ENCODE data around the gene TRAPPC8.
"Not testable (repeated sequence)": the region's sequence is repeated elsewhere in the genome, so short reads cannot be mapped to it uniquely, and the experiment has no call there.

TRAPPC8 gene

DNA sequence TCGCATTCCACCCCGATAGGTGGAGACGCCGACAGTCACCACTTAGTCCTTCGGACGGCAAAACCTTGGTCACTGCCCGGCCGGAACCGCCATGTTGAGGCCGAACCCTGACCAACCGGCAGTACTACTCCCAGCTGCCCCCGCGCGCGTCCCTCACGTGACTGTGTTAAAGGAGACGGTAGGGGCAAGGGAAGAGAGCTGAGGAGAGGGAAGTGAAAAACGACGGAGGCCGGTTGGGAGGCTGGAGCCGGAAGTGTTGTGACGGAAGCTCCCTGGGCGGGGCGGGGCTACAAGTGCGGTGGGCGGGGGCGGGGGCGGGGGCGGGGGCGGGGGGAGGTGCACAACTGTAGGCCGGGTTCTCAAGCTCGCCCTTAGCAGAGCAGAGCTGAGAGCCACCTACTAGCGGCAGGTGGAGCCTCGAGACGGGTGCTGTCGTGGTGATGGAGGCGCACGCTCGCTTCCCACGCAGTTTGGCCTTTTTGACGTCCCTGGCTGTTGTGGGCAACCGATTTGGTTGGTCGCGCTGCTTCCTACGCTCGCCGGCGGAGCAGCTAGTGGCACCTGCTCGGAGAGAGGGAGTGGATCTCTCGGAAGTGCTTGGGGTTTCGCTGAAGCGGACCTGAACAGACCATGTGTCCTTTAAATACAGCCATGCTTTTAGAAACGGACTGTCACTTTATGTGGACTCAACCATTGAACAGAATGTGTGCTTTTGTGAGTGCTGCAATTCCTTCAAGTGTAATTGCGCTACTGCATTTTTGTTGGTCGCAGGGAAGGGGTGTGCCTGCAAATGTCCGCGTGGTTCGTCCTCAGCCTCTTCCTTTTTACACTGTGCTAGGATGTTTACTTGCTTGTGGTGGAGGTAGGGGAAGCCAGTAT is at the start of gene TRAPPC8:
Gene TRAPPC8, minus strand, starts transcription at position 130 of the 879 bp plus-strand sequence. CDS start 364 bp downstream, outside the sequence.
- DNase-seq (ENCODE audit: low read depth), result peak; percentile 81

DNA sequence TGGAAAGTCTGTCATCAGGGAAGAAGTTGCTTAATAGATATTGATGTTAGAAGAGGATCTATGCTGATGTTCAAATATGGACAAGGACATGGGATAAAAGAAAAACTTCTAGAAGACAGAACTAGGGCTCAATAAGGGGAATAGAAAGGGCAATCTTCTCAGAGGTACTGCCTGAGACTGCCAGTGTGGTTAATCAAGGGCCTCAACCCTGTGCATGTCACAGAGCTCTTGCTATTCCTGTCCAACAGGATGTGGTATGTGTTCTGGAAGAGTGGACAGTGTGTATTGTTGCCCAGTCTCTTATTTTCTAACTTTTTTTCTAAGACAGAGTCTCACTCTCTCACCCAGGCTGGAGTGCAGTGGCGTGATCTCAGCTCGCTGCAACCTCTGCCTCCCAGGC is 47.9 kb upstream of the TRAPPC8 start:
- DNase-seq (ENCODE audit: low read depth), result no peak

- DNase-seq (ENCODE audit: low read depth), result no peak
Measured at GRCh38 chr18:31983976-31984375, 41.0 kb upstream of the TRAPPC8 start.

DNA sequence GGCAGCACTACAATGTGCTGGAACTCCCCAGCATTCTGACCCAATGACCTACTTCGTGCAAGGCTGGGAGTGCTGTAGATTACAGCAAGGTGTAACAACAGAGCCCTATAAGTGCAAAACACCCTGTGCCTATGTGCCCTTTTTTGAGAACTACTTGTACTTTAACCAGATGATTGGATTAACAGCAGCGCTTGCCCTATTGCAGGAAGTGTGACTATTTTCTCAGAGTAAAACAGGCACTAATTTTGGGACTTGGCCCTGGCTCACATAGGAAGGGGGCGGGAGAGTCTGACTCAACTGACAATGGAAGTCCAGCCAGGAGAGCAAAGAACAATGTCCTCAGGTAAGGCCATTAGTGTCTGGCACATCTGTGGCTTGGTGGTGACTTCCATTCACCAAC is 40.1 kb upstream of the TRAPPC8 start:
- DNase-seq (ENCODE audit: low read depth), result no peak

DNA sequence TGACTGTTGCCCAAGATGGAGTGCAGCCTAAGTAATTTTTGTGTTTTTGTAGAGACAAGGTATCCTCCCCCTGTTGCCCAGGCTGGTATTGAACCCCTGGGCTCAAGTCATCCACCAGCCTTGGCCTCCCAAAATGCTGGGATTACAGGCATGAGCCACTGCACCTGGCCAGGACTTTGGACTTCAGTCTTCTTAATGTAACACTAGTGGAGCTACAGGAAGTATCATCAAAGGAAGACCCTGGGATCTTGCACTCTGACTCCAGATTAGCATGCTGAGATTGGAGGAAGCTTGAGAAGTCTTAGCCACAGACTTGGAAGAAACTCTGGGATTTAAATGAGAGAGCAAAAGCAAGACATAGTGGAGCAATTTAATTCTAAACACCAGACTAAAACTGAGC is 37.9 kb upstream of the TRAPPC8 start:
- no peak for DNase-seq (ENCODE audit: low read depth)

GRCh38 chr18:31979714-31980113 is 36.8 kb upstream of the TRAPPC8 start:
- DNase-seq (ENCODE audit: low read depth), result no peak

GRCh38 chr18:31978616-31979015 is 35.7 kb upstream of the TRAPPC8 start:
- DNase-seq (ENCODE audit: low read depth), result no peak

DNA sequence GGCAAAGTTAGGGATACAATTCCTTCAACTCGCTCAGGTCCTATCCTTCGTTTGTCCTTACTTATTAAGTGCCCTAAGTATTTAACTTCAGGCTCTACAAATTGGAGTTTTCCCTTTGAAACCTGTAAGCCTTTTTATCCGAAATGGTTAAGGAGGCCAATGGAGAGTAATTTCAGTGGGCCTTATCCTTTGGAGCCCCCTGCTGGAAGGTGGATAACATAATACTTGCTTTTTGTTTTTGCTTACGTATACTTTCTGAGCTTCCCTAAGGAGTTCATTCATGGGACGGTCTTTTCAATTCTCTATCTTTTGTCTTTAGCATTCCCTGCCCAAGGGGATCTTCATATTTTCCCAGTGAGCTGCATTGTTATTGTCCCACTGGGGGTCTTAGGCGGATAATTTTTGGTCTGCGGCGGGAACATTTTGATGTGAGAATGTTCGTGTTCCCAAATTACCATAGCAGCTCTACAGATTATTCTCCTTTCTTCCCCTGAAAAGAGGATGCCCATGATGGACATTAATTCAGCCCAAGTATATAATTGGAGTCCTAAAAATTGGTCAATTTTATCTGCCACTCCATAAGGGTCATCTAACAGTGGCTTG is 34.4 kb upstream of the TRAPPC8 start:
- DNase-seq (ENCODE audit: low read depth), result no peak

DNA sequence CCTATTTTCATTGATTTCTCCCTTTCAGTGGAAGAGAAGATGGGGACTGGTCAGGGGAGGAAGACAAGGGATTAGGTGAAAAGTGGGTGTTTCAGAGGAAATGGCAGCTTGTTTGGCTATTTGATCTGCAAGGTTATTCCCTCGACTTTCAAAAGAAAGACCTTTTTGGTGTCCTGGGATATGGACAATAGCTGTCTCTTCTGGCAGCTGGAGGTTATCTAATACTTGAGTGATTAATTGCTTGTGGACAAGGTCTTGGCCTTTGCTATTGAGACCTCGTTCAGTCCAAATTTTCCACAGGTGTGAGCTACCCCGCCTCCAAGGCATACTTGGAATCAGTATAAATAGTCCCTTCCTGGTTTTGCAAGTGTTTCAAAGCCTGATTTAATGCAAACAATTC is 33.3 kb upstream of the TRAPPC8 start:
- no peak for DNase-seq (ENCODE audit: low read depth)

- DNase-seq (ENCODE audit: low read depth), result no peak
Measured at GRCh38 chr18:31973929-31974546, 31.1 kb upstream of the TRAPPC8 start.

DNA sequence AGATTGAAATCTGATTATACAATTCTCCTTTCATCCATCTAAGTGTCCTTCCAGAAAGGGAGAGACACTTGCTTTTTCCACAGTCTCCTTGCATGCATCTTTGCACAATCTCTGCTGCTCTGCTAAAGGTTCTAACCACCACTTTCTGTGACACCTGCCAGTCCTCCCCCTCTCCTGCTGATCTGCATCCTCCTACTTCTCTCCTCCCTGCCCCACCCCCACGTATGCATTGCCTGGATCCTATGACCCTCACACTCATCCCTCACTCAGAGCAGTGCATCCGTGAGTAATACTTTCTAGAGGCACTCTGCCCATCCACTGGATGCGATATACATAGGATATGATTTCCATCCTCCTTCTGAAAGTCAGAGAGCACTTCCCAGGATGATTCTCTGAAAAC is 27.7 kb upstream of the TRAPPC8 start:
- DNase-seq (ENCODE audit: low read depth), result no peak

GRCh38 chr18:31965316-31965970 is 22.5 kb upstream of the TRAPPC8 start:
- DNase-seq (ENCODE audit: low read depth), result no peak

DNA sequence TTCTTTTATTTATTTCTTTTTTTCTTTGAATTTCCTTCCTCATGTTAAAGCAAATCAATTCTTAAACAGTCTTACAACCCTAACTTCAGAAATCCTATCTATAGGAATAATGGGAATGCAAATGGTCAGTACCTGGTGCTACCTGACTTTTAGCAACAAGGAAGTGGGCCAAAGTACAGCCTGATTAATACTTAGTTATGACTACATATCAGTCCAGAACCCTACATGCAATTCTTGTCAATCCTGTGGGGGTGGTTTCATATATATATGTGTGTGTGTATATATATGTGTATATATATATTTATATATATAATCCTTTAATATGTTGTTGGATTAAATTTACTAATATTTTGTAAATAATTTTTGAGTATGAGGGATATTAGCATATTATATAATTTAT is 14.8 kb upstream of the TRAPPC8 start:
- DNase-seq (ENCODE audit: low read depth), result no peak

DNA sequence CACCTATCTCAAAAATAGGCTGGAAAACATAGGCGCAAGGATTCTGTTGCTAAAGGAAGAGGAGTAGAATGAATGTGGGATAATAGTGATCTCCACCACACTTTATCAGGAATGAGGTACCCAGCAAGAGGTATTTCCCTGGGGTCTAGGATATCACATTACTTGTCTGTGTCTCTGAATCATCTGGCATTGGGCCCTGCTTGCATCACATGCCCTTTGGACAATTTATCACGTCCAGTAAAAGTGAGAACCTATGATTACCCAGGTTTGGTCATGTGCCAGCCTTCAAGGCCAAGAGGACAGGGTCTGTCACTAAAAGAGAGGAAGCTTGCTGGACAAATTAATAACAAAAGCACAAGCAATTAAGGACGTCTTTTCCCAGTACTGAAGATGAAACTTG is 11.4 kb upstream of the TRAPPC8 start:
- DNase-seq (ENCODE audit: low read depth), result no peak

- DNase-seq (ENCODE audit: low read depth), result not testable (repeated sequence)
Measured at GRCh38 chr18:31953699-31954098, 10.8 kb upstream of the TRAPPC8 start.

GRCh38 chr18:31952223-31952622 is 9.3 kb upstream of the TRAPPC8 start:
- no peak for DNase-seq (ENCODE audit: low read depth)

- no peak for DNase-seq (ENCODE audit: low read depth)
Measured at GRCh38 chr18:31950583-31950982, 7.7 kb upstream of the TRAPPC8 start.

DNA sequence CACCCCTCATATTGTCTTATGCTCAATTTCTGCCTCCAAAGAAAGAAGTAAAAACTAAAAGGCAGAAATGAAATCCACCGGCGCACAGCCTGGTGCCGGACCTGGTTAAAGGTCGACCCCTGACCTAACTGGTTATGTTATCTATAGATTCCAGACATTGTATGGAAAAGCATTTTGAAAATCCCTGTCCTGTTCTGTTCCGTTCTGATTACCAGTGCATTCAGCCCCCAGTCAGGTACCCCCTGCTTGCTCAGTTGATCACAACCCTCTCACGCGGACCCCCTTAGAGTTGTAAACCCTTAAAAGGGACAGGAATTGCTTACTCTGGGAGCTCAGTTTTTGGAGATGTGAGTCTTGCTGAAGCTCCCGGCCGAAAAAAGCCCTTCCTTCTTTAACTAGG is 5.4 kb upstream of the TRAPPC8 start:
- DNase-seq (ENCODE audit: low read depth), result not testable (repeated sequence)

DNA sequence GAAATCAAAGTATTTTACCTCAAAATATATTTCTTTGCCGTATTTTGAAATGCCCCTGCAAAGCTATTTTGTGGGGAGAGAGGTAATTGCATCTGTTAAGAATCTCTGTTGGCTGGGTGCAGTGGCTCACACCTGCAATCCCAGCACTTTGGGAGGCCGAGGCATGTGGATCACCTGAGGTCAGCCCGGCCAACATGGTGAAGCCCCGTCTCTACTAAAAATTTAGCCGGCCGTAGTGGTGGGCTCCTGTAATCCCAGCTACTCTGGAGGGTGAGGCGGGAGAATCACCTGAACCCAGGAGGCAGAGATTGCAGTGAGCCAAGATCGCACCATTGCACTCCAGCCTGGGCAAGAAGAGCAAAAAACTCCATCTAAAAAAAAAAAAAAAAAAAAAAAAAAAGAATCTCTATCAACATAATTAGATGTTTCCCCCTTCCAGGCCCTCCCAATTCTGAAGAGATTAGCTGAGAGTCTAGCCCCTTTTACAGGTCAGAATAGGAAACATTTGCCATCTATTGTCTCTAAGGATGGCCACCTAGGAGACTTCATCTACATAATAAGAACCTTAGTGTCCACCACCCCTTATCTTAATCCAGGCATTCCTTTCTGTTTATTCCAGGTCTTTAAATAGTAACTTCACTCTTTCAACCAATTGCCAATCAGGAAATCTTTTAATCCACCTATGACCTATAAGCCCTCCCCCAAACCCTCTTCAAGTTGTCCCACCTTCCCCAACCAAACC is 3.5 kb upstream of the TRAPPC8 start:
- DNase-seq (ENCODE audit: low read depth), result no peak

GRCh38 chr18:31943878-31944816 is 1.2 kb upstream of the TRAPPC8 start:
- no peak for DNase-seq (ENCODE audit: low read depth)
